Measurements from ENCODE around the gene MPST.

DNA sequence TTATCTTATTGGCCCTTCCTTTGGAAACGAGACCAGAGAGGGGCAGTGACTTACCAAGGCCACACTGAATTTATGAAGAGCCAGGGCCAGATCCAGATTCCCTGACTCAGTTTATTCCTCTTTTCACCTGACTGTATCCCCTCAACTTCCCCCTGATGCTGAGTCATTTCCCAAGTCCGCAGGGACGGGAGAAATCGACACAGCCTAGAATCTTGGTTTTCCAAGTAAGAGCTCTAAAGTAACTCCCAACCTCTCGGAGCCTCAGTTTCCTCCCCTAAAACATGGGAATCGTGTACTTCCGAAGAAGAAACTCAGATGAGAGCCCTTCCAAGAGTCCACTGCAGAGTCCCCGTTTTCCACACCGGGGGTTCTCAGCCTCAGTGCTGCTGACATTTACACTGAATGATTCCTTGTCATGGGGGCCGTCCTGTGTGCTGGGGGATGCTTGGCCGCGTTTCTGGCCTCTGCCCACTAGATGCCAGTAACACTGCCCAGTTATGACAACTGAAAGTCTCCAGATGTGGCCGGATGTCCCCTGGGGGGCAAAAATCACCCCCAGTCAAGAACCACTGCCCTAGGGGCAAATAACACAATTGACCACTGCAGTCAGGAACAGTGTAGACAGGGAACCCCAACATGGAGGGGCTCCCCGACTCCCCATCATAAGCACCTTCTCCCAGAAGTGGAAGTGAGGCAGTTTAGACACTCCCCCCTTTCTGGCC, 11.2 kb downstream of the MPST start:
- TF ChIP-seq, protein P1, sequence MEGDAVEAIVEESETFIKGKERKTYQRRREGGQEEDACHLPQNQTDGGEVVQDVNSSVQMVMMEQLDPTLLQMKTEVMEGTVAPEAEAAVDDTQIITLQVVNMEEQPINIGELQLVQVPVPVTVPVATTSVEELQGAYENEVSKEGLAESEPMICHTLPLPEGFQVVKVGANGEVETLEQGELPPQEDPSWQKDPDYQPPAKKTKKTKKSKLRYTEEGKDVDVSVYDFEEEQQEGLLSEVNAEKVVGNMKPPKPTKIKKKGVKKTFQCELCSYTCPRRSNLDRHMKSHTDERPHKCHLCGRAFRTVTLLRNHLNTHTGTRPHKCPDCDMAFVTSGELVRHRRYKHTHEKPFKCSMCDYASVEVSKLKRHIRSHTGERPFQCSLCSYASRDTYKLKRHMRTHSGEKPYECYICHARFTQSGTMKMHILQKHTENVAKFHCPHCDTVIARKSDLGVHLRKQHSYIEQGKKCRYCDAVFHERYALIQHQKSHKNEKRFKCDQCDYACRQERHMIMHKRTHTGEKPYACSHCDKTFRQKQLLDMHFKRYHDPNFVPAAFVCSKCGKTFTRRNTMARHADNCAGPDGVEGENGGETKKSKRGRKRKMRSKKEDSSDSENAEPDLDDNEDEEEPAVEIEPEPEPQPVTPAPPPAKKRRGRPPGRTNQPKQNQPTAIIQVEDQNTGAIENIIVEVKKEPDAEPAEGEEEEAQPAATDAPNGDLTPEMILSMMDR (conservative IDR thresholded peaks at IDR 0.05; ENCODE audit: low read depth, low read length), result peak; percentile 33; the same call in 1 of the 2 replicates
- TF ChIP-seq EZH2 (IDR thresholded peaks at IDR 0.05; ENCODE audit: borderline replicate concordance, low read depth, low read length, poor library complexity, severe bottlenecking), result no peak

Data from A673 (cell line).